Measurements from ENCODE around the gene FNIP1.
A peak's percentile ranks its signal among the peaks of the same experiment; 100 is the strongest.
"Not testable (repeated sequence)": the region's sequence is repeated elsewhere in the genome, so short reads cannot be mapped to it uniquely, and the experiment has no call there.

FNIP1 gene

GRCh38 chr5:131749723-131750470 is 46.9 kb downstream of the FNIP1 start:
- DNase-seq (ENCODE audit: low read depth) = no peak

- no peak for DNase-seq (ENCODE audit: low read depth)
Observed at GRCh38 chr5:131749138-131749537, 47.7 kb downstream of the FNIP1 start.

GRCh38 chr5:131747180-131748105 is 49.4 kb downstream of the FNIP1 start:
- no peak for DNase-seq (ENCODE audit: low read depth)

- no peak for DNase-seq (ENCODE audit: low read depth)
Observed at GRCh38 chr5:131746423-131746822, 50.4 kb downstream of the FNIP1 start.

GRCh38 chr5:131745703-131746102 is 51.1 kb downstream of the FNIP1 start:
- no peak for DNase-seq (ENCODE audit: low read depth)

- no peak for DNase-seq (ENCODE audit: low read depth)
Observed at GRCh38 chr5:131745155-131745554, 51.7 kb downstream of the FNIP1 start.

GRCh38 chr5:131740477-131740876 is 56.3 kb downstream of the FNIP1 start:
- no peak for DNase-seq (ENCODE audit: low read depth)

- DNase-seq (ENCODE audit: low read depth) = no peak
Observed at GRCh38 chr5:131735393-131735792, 61.4 kb downstream of the FNIP1 start.

- not testable (repeated sequence) for DNase-seq (ENCODE audit: low read depth)
Observed at GRCh38 chr5:131734939-131735338, 61.9 kb downstream of the FNIP1 start.

- DNase-seq (ENCODE audit: low read depth) = not testable (repeated sequence)
Observed at GRCh38 chr5:131729292-131729691, 67.5 kb downstream of the FNIP1 start.

- not testable (repeated sequence) for DNase-seq (ENCODE audit: low read depth)
Observed at GRCh38 chr5:131724089-131724488, 72.7 kb downstream of the FNIP1 start.

GRCh38 chr5:131720714-131721113 is 76.1 kb downstream of the FNIP1 start:
- peak; percentile 3 for DNase-seq (ENCODE audit: low read depth)

- no peak for DNase-seq (ENCODE audit: low read depth)
Observed at GRCh38 chr5:131719564-131719963, 77.3 kb downstream of the FNIP1 start.

- DNase-seq (ENCODE audit: low read depth) = no peak
Observed at GRCh38 chr5:131718487-131719014, 78.3 kb downstream of the FNIP1 start.

GRCh38 chr5:131717164-131717563 is 79.7 kb downstream of the FNIP1 start:
- not testable (repeated sequence) for DNase-seq (ENCODE audit: low read depth)

GRCh38 chr5:131716650-131717049 is 80.2 kb downstream of the FNIP1 start:
- DNase-seq (ENCODE audit: low read depth) = no peak

GRCh38 chr5:131710391-131710790 is 86.4 kb downstream of the FNIP1 start:
- DNase-seq (ENCODE audit: low read depth) = no peak

GRCh38 chr5:131709043-131709442 is 87.8 kb downstream of the FNIP1 start:
- no peak for DNase-seq (ENCODE audit: low read depth)

GRCh38 chr5:131706281-131706680 is 90.5 kb downstream of the FNIP1 start:
- no peak for DNase-seq (ENCODE audit: low read depth)

GRCh38 chr5:131694926-131695325 is 101.9 kb downstream of the FNIP1 start:
- DNase-seq (ENCODE audit: low read depth) = no peak

- no peak for DNase-seq (ENCODE audit: low read depth)
Observed at GRCh38 chr5:131693894-131694293, 102.9 kb downstream of the FNIP1 start.

GRCh38 chr5:131685516-131686171 is 111.2 kb downstream of the FNIP1 start:
- no peak for DNase-seq (ENCODE audit: low read depth)
